Limb (tissue), 2 donors: ENCODE results near the gene JARID2.

Experiments used
- DNase-seq, 2 donors: peaks; one replicate each; pipeline ENCODE4 v3.0.0-alpha.2; 2016; ENCODE audit errors: extremely low spot score in 2 of 2

The JARID2 gene

DNA sequence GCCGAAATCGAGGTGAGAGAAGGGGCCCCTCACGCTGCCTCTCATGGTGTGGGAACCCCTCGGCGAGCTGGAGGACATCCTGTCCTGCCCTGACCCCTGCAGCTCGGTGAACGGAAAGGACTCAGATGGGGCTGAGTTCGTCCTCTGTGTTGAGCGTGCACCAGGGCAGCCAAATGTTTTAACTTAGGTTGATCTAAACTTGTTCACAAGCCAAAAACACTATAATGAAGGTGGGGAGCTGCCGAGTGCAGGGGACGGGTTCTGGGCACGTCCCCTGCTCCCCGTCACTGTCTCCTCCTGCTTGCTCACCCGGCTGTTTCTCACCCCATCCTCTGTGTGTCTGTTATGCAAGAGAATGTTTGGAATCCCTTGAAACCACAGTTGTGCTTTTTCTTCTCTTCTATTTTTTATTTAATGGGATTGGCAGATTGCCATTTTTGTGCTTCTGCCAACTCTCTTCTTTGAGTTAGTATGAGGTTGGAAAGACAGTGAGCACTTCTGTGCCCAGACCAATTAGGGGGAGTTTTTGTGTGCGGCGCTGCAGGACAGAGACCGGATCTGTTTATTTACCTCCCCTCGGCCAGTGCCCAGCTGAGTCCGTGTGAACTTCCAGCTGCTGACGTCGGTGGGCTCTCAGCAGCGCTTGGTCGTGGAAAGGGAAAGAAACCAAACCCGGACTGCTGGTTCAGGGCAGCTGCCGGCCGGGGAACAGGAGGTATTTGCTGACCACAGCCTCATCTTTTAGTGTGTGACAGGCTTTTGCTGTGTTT is 258.9 kb downstream of the JARID2 start:
- peak; percentile 77 to 89 for DNase-seq

DNA sequence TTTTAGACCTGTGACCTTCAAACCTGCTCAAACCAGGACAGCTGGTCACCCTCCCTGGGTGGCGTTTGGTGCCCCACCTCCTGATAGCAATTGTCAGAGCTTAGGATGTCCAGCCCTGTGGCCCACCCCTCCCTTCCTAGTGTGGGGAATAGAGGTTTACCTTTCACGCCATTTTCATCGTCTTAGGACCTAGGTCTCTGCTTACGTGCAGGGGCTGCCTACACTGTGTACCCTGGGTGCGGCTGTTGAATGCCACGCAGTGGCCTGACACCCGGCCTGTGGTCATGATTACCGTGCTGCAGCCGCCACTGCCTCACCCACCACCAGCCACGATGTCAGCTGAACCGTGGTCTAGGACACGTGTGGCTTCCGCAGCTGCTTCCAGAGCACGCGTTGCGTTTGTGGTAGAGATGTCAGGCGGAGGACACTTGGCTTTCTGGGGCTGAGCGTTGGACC is 259.6 kb downstream of the JARID2 start:
- no peak for DNase-seq

DNA sequence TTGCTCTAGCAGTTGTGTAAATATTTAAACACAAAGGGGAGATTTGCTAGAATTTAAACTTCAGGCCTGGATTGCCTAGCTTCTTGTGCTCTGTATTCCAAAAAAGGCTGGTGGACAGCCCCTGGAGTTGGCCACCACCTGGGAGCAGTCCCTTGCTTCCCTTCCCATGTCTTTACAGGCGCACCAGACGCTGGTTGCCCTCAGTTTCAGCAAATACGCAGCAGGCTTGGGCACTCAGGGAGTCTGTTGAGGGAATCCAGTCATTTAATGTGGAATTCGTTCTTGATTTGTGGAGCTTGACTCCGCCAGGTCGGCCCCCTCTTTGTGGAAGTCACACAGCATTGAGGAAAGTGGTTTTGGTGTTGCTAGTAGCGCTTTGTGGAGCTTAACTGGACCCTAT is 260.2 kb downstream of the JARID2 start:
- DNase-seq, result no peak

DNA sequence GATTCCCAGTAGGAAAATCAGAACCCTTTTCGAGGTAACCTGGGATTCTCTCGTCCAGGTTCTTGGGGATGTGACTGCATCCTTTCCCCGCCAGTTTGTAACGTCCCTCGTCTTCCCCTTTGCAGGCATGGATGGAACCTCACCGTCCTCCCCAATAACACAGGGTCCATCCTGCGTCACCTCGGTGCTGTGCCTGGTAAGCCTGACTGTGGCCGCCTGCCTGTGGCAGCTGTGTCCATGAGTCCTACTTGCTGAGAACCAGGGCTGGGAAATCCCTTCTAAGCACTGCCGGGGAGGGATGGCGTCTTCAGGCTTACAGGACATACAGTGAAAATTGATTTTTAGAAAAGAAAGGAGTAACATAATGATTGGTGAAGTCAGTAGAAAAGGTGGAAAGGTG is 261.4 kb downstream of the JARID2 start:
- no peak for DNase-seq

DNA sequence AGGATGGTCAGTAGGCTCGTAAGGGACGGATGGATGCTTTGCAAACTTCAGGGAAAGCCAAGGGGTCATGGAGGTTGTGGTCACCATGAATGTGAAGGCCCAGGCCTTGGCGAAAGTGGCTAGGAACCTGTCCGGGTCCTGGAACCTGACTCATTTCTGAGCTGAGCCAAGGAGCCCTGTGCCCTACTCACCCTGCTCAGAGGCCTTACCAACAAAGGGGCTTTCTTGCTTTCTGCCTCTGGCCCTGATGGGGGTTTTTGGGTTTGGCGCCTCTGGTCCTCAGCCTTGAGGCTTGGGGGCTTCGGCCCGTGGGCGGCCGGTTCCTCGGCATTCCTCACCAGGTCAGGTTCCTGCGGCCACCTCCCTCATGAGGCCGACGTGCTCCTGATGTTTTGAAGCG is 261.9 kb downstream of the JARID2 start:
- DNase-seq, result no peak

DNA sequence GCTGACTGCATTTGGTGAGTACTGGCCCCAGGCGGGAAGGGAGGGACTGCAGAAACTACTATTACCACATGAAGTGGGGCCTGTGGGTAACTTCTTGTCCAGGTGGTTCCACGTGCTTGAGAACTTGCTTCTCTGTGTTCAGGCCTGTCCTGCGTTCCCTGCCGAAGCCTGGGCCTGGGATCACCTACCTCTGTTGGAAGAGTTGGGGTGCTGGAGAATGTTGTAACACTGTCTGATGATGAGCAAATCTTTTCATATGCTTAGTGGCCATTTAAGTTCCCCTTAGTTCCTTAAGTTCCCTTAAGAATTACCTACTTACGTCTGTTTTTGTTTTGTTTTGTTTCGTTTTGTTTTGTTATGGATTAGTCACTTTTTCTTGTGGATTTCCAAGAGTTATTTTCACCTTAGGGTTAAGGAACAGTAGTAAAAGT is 262.6 kb downstream of the JARID2 start:
- no peak for DNase-seq

DNA sequence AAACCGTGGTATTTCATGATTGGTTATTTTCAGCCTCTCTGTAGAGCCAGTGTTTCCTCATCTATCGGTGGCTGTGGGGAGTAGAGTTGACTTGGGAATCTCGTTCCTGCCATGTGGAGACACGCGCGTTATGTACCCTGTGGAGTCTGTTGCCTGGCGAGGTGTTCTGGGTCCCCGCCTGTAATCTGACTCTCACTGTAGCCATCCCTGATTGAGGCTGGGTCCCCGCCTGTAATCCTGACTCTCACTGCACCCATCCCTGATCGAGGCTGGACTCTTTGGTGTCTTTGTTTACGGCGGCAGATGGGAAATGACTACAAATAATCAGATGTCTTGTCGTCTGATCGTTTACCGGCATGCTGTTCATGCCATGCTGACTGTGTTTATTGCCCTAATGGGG is 263.1 kb downstream of the JARID2 start:
- no peak for DNase-seq

DNA sequence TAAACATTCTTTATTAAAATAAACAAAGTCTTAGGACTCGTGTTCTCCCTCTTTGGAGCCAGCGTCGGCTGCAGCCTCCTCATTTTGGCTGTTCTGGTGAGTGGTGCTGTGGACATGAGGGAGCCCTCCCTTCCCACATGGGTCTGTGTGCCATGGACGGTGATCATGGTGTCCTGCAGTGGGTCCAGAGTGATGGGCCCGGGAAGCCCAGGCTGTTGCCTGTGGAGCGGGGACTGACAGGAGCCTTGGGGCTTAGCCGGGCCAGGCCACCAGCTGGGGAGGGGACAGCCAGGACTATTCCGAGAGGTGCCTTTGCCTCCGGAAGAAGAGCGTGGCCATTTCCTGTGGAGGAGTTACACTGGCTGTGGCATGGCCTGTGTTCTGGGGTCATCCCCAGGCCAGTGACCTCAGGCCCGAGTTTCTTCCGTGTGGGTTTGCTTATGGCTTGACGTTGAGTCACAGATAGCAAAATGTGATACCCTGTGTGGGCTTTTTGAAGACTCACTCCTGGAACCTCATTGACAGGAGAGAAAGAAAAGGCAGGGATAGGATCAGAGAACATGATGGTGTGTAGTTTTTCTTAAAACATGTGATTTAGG is 263.6 kb downstream of the JARID2 start:
- DNase-seq, result no peak

DNA sequence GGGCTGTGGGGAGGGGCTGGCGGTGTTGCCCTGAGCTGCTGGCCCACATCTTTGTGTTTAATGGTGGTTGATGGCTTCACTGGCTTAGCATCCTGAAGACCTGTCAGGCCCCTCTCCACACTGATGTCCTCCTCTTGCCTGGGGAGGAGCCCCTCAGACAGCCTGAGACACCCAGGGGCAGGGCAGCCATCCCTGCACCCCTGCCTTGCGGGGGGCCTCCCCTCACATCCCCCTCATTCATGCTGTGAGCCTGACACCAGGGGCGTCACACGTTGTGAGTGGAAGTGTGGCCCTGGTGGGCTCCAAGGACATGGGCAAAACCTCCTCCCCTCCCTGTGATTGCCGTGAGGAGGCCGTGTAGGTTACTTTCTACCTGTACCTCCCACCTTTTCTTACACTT is 264.3 kb downstream of the JARID2 start:
- no peak for DNase-seq

DNA sequence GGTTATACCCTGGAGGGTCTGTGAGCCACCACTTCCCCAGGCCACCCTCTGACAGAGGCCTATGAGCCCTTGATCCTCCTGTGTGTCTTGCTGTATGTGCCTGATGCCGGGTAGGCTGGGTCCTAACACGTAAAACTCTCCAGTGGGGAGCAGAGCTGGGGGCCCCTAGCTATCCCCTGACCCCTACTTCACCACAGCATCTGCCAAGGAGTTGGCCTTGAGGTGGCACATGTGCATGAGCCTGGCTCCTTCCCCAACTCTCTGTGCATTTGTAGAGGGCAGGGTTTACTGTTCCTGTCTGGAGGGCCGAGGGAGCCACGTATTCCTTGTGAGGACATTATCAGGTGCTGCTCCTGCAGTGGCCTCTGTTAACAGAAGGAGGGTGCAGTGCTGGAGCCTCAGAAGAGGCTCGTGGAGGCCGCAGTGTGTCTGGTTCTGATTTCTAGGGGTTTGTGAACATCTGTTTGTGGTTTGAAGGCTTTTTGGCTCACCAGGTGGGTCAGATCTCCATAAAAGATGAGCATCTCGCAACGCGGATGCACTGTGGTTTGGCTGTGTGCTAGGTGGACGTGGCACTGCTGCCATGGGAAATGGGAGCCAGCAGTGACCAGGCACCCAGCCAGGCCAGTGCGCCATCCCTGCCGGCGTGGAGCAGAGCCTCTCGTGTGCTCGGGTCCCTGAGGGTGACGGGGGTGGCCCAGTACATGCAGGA is 264.8 kb downstream of the JARID2 start:
- no peak for DNase-seq

DNA sequence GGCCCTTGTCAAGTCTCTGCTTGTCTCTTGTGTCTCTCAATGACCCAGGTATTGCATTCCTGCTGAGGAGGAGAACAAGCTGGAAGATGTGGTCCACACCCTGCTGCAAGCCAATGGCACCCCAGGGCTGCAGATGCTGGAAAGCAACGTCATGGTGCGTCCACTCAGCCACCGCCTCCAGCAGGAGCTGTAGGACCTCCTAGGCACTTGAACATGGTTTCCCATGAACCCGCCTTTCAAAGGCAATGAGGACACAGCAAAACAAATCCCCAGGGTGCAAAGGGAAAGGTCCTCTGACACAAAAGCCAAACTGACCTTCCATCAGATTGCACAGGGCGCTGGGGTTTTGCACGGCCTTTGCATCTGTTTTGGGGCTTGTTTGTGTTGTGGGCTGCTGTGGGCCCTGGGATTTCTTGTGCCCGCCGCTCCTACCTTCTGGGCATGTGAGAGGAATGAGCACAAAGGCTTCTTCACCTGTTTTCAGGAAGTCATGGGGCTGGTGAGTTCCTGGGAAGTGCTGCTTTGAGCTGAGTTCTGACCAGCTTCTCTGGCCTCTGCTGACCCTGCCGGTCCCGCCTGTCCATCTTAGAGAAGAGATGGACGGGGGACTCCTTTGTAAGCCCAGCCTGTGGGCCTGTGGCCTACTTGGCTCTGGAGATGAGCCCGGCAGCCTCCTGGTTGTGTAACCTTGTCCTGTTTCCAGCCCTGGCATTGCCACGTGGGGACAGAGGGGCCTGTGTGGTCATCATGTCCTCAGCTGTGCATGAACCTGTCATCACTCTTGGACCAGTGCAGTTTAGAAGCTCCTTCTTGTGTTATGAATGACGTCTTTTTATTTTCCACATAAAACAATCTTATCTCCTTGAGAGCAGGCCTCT is 265.6 kb downstream of the JARID2 start:
- DNase-seq, result no peak

DNA sequence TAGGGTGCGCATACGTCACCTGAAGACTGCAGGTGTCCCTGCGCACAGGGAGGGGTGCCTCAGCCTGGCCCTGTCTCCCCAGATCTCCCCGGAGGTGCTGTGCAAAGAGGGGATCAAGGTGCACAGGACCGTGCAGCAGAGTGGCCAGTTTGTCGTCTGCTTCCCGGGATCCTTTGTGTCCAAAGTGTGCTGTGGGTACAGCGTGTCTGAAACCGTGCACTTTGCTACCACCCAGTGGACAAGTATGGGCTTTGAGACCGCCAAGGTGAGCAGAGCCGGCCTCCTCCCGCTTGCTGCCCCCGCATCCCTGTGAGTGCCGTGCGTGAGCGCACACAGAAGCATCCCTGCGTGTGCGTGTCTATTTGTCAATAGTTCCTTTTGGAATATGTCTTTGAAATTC is 266.3 kb downstream of the JARID2 start:
- no peak for DNase-seq

DNA sequence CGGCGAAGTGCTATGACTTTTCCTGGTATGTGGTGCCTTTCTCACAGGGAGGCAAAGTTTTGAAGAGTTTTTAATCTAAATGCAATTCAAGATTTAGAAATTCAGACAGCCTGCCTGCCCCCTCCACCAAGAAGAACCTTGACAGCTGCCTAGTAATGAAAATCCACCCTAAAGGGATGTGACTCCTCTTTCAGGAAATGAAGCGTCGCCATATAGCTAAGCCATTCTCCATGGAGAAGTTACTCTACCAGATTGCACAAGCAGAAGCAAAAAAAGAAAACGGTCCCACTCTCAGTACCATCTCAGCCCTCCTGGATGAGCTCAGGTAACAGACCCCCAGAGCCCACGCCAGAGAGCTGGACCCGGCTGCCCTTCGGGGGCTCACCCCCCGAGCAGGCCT is 266.9 kb downstream of the JARID2 start:
- no peak for DNase-seq

DNA sequence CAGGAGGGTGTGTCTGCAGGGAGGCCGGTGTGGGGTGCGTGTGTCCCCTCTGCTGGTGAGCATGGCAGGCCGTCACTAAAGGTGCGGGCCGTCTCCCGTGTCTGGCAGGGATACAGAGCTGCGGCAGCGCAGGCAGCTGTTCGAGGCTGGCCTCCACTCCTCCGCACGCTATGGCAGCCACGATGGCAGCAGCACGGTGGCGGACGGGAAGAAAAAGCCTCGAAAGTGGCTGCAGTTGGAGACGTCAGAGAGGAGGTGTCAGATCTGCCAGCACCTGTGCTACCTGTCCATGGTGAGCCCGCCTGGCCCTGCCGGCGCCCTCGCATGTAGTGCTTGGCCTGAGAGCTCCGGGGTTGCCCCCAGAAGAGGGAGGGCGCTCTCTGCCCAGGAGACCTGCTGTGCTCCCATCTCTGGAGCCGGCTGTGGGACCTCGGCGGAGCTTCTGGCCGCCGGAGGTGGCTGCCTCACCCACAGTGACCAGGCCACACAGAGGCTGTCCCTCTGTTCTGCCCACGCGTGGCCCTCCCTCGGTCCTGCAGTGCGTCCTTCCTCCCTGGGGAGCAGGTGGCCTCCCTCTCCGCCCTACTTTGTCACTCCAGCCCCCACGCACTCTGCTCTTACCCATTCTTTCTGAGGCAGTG is 267.4 kb downstream of the JARID2 start:
- no peak for DNase-seq

DNA sequence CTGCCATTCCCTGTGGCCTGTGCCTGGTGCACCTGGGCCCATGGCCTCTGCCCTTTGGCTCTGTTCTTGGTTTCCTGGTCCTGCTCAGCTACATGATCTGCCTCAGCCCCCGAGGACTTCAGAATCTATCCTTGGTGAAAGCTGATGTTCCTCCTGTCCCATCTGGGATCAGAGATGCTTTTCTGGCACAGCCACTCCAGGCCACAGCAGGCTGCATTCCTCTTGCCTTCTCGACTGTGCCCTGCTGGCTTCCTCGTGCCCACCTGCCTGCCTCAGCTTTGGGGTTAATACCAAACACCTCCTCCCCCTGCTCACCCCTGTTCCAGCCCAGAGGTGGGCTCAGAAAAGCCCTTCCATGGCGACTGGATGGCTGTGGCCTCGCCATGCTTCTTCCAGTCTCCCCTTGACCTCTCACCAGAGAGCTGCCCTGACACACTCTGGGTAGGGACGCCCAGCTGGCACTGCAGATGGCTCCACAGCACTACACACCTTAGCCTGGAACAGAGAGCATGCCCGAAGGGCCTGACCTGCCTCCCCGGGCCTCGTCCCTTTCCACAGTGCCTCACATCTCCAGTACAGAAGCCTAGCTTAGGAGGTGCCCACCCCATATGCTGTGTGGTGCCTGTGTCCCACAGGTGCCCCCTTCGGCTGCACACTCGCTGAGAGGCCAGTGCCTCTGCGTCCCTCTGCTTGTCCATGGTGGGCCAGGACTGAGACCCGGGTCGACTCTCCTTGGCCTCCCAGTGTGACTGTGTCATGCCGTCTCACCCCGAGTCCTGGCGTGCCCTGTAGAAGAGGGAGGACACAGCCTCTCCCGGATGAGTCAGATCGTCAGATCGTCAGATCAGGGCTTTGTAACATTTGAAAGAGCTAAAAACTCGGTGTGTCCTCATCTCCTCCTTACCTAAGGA is 268.2 kb downstream of the JARID2 start:
- DNase-seq, result no peak

DNA sequence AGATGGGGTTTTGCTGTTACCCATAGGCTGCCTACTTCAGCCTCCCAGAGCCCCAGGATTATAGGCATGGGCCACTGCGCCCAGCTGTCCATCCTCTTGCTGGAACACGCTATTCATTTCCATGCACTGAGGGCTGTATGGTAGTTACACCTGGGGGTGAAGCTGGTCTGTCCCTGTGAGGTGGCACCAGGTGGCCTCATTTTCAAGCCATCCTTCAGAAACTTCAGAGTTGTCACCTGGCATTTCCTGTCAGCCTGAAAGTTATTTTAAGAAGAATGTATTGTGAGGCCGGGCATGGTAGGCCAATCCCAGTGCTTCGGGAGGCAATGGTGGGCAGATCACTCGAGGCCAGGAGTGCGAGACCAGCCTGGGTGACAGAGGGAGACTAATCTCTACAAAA is 269.4 kb downstream of the JARID2 start:
- no peak for DNase-seq

DNA sequence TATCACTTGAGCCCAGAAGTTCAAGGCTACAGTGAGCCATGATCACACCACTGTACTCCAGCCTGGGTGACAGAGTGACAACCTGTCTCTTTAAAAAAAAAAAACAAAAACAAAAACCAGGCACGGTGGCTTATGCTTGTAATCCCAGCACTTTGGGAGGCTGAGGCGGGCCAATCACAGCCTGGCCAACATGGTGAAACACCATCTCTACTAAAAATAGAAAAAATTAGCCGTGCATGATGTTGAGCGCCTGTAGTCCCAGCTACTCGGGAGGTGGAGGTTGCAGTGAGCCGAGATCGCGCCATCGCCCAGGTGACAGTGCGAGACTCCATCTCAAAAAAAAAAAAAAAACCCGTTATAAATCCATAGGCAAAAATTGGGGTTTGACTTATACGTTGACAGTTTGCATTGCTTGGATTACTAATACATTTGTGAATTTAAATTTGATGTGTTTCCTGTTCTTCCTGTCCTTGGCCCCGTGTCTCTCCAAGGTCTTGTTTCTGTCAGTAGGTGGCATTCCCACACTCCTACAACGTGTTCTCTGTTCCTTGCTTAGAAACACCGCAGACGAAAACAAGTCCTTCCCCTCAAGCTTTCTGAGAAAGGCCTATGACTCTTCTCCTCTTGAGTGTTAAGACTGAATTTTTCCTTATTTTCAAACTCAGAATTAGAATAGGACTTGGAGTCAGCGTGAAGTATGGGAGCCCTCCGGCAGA is 269.9 kb downstream of the JARID2 start:
- no peak for DNase-seq

DNA sequence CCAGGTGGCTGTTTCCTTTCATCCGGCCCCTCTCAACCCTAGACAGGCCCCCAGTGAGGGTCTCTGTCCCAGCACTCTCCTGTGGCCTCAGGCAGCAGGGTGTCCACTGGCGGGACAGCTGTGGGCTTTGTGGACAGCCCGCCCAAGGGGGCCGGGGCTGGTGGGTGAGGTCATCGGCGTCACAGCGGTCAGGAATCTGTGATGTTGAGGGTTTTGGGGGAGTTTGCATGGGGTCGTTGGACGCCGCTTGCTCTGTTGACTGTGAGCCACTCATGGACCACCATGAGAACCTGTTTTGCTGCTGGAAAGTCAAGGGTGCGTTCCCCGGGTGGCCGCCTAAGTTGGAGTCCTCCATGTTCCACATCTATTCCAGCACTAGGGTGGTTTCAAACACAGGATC is 270.5 kb downstream of the JARID2 start:
- no peak for DNase-seq

DNA sequence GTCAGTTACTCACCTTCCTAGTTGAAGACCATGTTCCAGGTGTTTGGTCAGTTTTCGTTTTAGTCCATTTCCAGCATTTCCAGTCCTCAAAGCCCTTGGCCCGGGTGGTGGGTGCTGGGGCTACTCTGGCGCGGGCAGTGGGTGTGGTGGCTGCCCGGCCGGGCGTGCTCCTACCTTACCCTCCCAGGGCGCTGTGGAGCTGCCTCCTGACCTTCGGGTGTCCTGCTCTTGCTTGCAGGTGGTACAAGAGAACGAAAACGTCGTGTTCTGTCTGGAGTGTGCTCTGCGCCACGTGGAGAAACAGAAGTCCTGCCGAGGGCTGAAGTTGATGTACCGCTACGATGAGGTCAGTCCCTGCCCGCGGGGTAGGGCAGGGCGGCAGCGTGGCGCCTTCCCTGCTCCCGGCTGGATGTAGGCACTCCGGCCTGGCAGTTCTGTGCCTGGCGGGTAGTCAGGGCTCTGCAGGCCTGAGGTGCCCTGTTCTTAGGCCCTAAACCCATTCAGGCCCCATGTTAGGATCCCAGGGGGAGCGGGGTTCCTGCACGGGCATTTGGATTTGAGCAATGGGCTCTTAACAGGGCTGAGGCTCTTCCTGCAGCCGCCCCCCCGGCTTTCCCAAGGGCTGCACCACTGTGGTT is 271.2 kb downstream of the JARID2 start:
- no peak for DNase-seq
